H9 (cell line): ENCODE measurements around the gene SNRNP48. TPM values are rescaled to one million over a fixed set of nuclear protein-coding genes. Genes with fewer than 3 reads are reported as not detected.

Source experiments
- DNase-seq: peaks from one replicate; pipeline ENCODE4 v3.0.0-alpha.2; 2017
- H2AFZ ChIP-seq: one replicate; pipeline ENCODE4 v1.6.1; 2013; ENCODE audit warnings: mild to moderate bottlenecking, low read length, control low read depth, moderate library complexity
- H2AK5ac ChIP-seq: 2 replicates; pipeline ENCODE4 v1.6.1; 2013; ENCODE audit warnings: low read length, control low read depth, mixed read lengths; ENCODE audit not compliant: insufficient read length
- H2BK120ac ChIP-seq: one replicate; pipeline ENCODE4 v1.6.1; 2013; ENCODE audit warnings: low read depth, mild to moderate bottlenecking, low read length, control low read depth, inconsistent platforms; ENCODE audit not compliant: poor library complexity, severe bottlenecking
- H2BK12ac ChIP-seq: 2 replicates; pipeline ENCODE4 v1.6.1; 2013; ENCODE audit warnings: low read length, control low read depth, mixed read lengths, low read depth; ENCODE audit not compliant: insufficient read length
- H2BK15ac ChIP-seq: 2 replicates; pipeline ENCODE4 v1.6.1; 2013; ENCODE audit warnings: low read depth, low read length, control low read depth
- H2BK20ac ChIP-seq: one replicate; pipeline ENCODE4 v1.6.1; 2013; ENCODE audit warnings: low read depth, mild to moderate bottlenecking, low read length, control low read depth, inconsistent platforms; ENCODE audit not compliant: poor library complexity, severe bottlenecking
- H2BK5ac ChIP-seq: 2 replicates; pipeline ENCODE4 v1.6.1; 2013; ENCODE audit warnings: low read length, control low read depth, mixed read lengths; ENCODE audit not compliant: insufficient read length
- H3K14ac ChIP-seq: 2 replicates; pipeline ENCODE4 v1.6.1; 2013; ENCODE audit warnings: low read length, control low read depth; ENCODE audit not compliant: insufficient read depth
- H3K18ac ChIP-seq: 2 replicates; pipeline ENCODE4 v1.6.1; 2013; ENCODE audit warnings: low read depth, mild to moderate bottlenecking, mixed read lengths, low read length, control low read depth; ENCODE audit not compliant: insufficient read length
- H3K23ac ChIP-seq: 2 replicates; pipeline ENCODE4 v1.6.1; 2013; ENCODE audit warnings: low read length, control low read depth, mixed read lengths, low read depth; ENCODE audit not compliant: insufficient read length
- H3K23me2 ChIP-seq: 2 replicates; pipeline ENCODE4 v1.6.1; 2013; ENCODE audit warnings: low read depth, mild to moderate bottlenecking, mixed read lengths, low read length, control low read depth; ENCODE audit not compliant: insufficient read length, poor library complexity, severe bottlenecking
- H3K27ac ChIP-seq: 2 replicates; pipeline ENCODE4 v1.5.1; 2013; ENCODE audit warnings: low read length, control low read depth, mixed read lengths, low read depth; ENCODE audit not compliant: insufficient read length
- H3K27me3 ChIP-seq: 2 replicates; pipeline ENCODE4 v1.6.1; 2013; ENCODE audit warnings: low read length, control low read depth, inconsistent platforms; ENCODE audit not compliant: insufficient read depth
- H3K4ac ChIP-seq: 2 replicates; pipeline ENCODE4 v1.6.1; 2013; ENCODE audit warnings: low read depth, mild to moderate bottlenecking, control low read depth, inconsistent platforms, low read length, moderate library complexity
- H3K4me1 ChIP-seq: 2 replicates; pipeline ENCODE4 v1.6.1; 2013; ENCODE audit warnings: low read length, control low read depth, inconsistent platforms; ENCODE audit not compliant: insufficient read depth
- H3K4me2 ChIP-seq: 2 replicates; pipeline ENCODE4 v1.6.1; 2013; ENCODE audit warnings: low read length, control low read depth, mixed read lengths; ENCODE audit not compliant: insufficient read length, insufficient read depth
- H3K56ac ChIP-seq: 2 replicates; pipeline ENCODE4 v1.6.1; 2013; ENCODE audit warnings: low read depth, mild to moderate bottlenecking, mixed read lengths, low read length, control low read depth; ENCODE audit not compliant: insufficient read length
- H3K79me1 ChIP-seq: 2 replicates; pipeline ENCODE4 v1.6.1; 2013; ENCODE audit warnings: low read depth, mild to moderate bottlenecking, moderate library complexity, low read length, control low read depth, inconsistent platforms; ENCODE audit not compliant: insufficient read depth, poor library complexity, severe bottlenecking
- H3K79me2 ChIP-seq: 2 replicates; pipeline ENCODE4 v1.6.1; 2013; ENCODE audit warnings: low read length, control low read depth, inconsistent platforms; ENCODE audit not compliant: insufficient read depth
- H3K9ac ChIP-seq: 2 replicates; pipeline ENCODE4 v1.6.1; 2013; ENCODE audit warnings: low read length, control low read depth, mixed read lengths; ENCODE audit not compliant: insufficient read length; ENCODE audit errors: extremely low read depth
- H3K9me3 ChIP-seq: one replicate; pipeline ENCODE4 v1.6.1; 2013; ENCODE audit warnings: low read depth, low read length, inconsistent platforms; ENCODE audit not compliant: control insufficient read depth
- H3T11ph ChIP-seq: one replicate; pipeline ENCODE4 v1.6.1; 2013; ENCODE audit warnings: mild to moderate bottlenecking, low read length, control low read depth, inconsistent platforms
- H4K20me1 ChIP-seq: one replicate; pipeline ENCODE4 v1.6.1; 2013; ENCODE audit not compliant: control insufficient read depth, insufficient read length, insufficient read depth
- H4K5ac ChIP-seq: 2 replicates; pipeline ENCODE4 v1.6.1; 2013; ENCODE audit warnings: low read depth, mild to moderate bottlenecking, mixed read lengths, low read length, control low read depth; ENCODE audit not compliant: insufficient read length
- H4K8ac ChIP-seq: replicated peaks from 2 replicates; pipeline ENCODE4 v1.6.1; 2013; ENCODE audit warnings: low read length, control low read depth, mixed read lengths, low read depth; ENCODE audit not compliant: insufficient read length
- H4K91ac ChIP-seq: 2 replicates; pipeline ENCODE4 v1.6.1; 2013; ENCODE audit warnings: low read depth, mild to moderate bottlenecking, moderate library complexity, mixed read lengths, low read length, control low read depth; ENCODE audit not compliant: insufficient read length
- H3K27ac Mint-ChIP-seq, 3 experiments: 2 replicates in 2 of 3; 3 replicates in 1 of 3; pipeline ENCODE4 v1.8.0; 2020 to 2021; ENCODE audit warnings: mixed read lengths in 3 of 3, mild to moderate bottlenecking in 1 of 3, moderate library complexity in 1 of 3
- H3K27me3 Mint-ChIP-seq: 2 replicates; pipeline ENCODE4 v1.8.0; 2021; ENCODE audit warnings: low read depth, mild to moderate bottlenecking, moderate library complexity, mixed read lengths
- H3K36me3 Mint-ChIP-seq, 3 experiments: 2 replicates in 2 of 3; 3 replicates in 1 of 3; pipeline ENCODE4 v1.8.0; 2020 to 2021; ENCODE audit warnings: low read depth in 3 of 3, mixed read lengths in 3 of 3; ENCODE audit not compliant: insufficient read depth in 1 of 3
- H3K4me1 Mint-ChIP-seq, 2 experiments: 2 replicates each; pipeline ENCODE4 v1.8.0; 2020; ENCODE audit warnings: mixed read lengths in 2 of 2
- H3K4me3 Mint-ChIP-seq, 2 experiments: 2 replicates in 1 of 2; 3 replicates in 1 of 2; pipeline ENCODE4 v1.8.0; 2020 to 2021; ENCODE audit warnings: mild to moderate bottlenecking in 2 of 2, mixed read lengths in 2 of 2, moderate library complexity in 1 of 2
- H3K9me3 Mint-ChIP-seq, 2 experiments: 2 replicates in 1 of 2; 3 replicates in 1 of 2; pipeline ENCODE4 v1.8.0; 2020; ENCODE audit warnings: mild to moderate bottlenecking in 2 of 2, mixed read lengths in 2 of 2, moderate library complexity in 1 of 2
- CTCF ChIP-seq: fragments of 200-600 bp; sonication (generic); conservative IDR thresholded peaks from 3 replicates; pipeline ENCODE4 v1.8.0; 2021; ENCODE audit warnings: antibody characterized with exemption, mild to moderate bottlenecking
- WGBS: extraction: QIAGEN DNeasy Blood & Tissue Kit; methylation state at CpG from one replicate; pipeline ENCODE4 v1.1.7; 2013; ENCODE audit warnings: missing lambda C conversion rate, low lambda C conversion rate, mixed read lengths; ENCODE audit not compliant: insufficient read length; ENCODE audit errors: extremely low coverage; 5-methylcytosine and 5-hydroxymethylcytosine counted together
- total RNA-seq: library from RNA; stranded (reverse); gene quantifications from 2 replicates; pipeline ENCODE4 v1.2.1, GENCODE V29; 2021

The SNRNP48 gene
- total RNA-seq, 1 experiment from 2014 or later = 16.9 TPM

- Mint-ChIP-seq H3K9me3 (no peaks in the 10 kb centered on the region), H3K27me3 (peaks cover 7% of the 10 kb centered on the region)
- no peak overlapping the region for H3K4ac ChIP-seq
Observed at GRCh38 chr6:7546020-7546369, 44.0 kb upstream of the SNRNP48 start.

More at GRCh38 chr6:7546020-7546369, 44.0 kb upstream of the SNRNP48 start:
- Histone ChIP-seq H4K20me1 (no peaks in the 10 kb centered on the region), H3K9ac (no peak overlapping the region), H3K23me2 (peaks cover 8% of the 10 kb centered on the region), H4K91ac (no peak overlapping the region), H2AFZ (no peak overlapping the region), H3K4me2 (no peak overlapping the region), H3K23ac (no peak overlapping the region), H2BK5ac (no peak overlapping the region), H3K79me2 (no peaks in the 10 kb centered on the region), H4K8ac (no peak overlapping the region), H3K79me1 (no peaks in the 10 kb centered on the region), H3K18ac (no peak overlapping the region), H3K27ac (no peak overlapping the region), H3K9me3 (no peaks in the 10 kb centered on the region), H4K5ac (no peak overlapping the region), H2BK120ac (no peak overlapping the region), H3K14ac (no peak overlapping the region), H3T11ph (no peak overlapping the region), H3K27me3 (no peaks in the 10 kb centered on the region), H3K4me1 (peaks cover 3% of the 10 kb centered on the region; the same call in 1 of the 2 replicates), H2BK12ac (no peak overlapping the region), H2BK15ac (0 out of 2 replicates have a peak overlapping the region, but pooled peaks have one; percentile 38), H2BK20ac (no peak overlapping the region), H3K56ac (no peak overlapping the region), H2AK5ac (no peak overlapping the region)
- Mint-ChIP-seq H3K4me1 (peaks cover 46 to 53% of the 10 kb centered on the region in 2 experiments), H3K36me3 (peaks cover 0 to 8% (median 4%) of the 10 kb centered on the region in 3 experiments; a peak in 3 of 7 replicates), H3K4me3 (no peak overlapping the region), H3K27ac (no peak overlapping the region)
- TF ChIP-seq CTCF = no peak
- DNase-seq = no peak
- WGBS = no CpG with 5 or more reads among the region's 6 CpGs
